MM.1S (cell line): ENCODE measurements around the gene ZMIZ1.

Source experiments
- DNase-seq: peaks from one replicate; pipeline ENCODE4 v3.0.0-alpha.2; 2015
- H2AFZ ChIP-seq: fragments of 300-600 bp; sonication (generic); 2 replicates; pipeline ENCODE4 v1.6.0; 2016; ENCODE audit warnings: antibody characterized with exemption, low read length
- H3F3A ChIP-seq: fragments of 300-600 bp; sonication (generic); 2 replicates; pipeline ENCODE4 v1.6.1; 2016; ENCODE audit warnings: mild to moderate bottlenecking, antibody characterized with exemption, low read length, moderate library complexity, mixed read lengths; ENCODE audit not compliant: insufficient read depth
- H3K27ac ChIP-seq: fragments of 300-600 bp; sonication (generic); 2 replicates; pipeline ENCODE4 v1.5.1; 2016; ENCODE audit warnings: mild to moderate bottlenecking, low read length
- H3K27me3 ChIP-seq: fragments of 300-600 bp; sonication (generic); replicated peaks from 2 replicates; pipeline ENCODE4 v1.6.0; 2016; ENCODE audit warnings: low read length; ENCODE audit not compliant: insufficient read depth
- H3K36me3 ChIP-seq: fragments of 300-600 bp; sonication (generic); replicated peaks from 2 replicates; pipeline ENCODE4 v1.6.1; 2016; ENCODE audit warnings: mild to moderate bottlenecking, low read length, mixed read lengths; ENCODE audit not compliant: insufficient read depth
- H3K4me1 ChIP-seq: fragments of 300-600 bp; sonication (generic); 2 replicates; pipeline ENCODE4 v1.6.1; 2016; ENCODE audit warnings: low read length, mixed read lengths
- H3K4me2 ChIP-seq: fragments of 300-600 bp; sonication (generic); 2 replicates; pipeline ENCODE4 v1.6.0; 2016; ENCODE audit warnings: low read depth, low read length
- H3K4me3 ChIP-seq: fragments of 300-600 bp; sonication (generic); 2 replicates; pipeline ENCODE4 v1.5.1; 2016; ENCODE audit warnings: low read length, mixed read lengths
- H3K79me2 ChIP-seq: fragments of 300-600 bp; sonication (generic); 2 replicates; pipeline ENCODE4 v1.6.1; 2016; ENCODE audit warnings: mixed run types, low read length, mixed read lengths
- H3K9ac ChIP-seq: fragments of 300-600 bp; sonication (generic); 2 replicates; pipeline ENCODE4 v1.6.1; 2016; ENCODE audit warnings: low read length, mixed read lengths
- H3K9me2 ChIP-seq: fragments of 300-600 bp; sonication (generic); replicated peaks from 2 replicates; pipeline ENCODE4 v1.6.1; 2016; ENCODE audit warnings: mild to moderate bottlenecking, low read length, mixed read lengths; ENCODE audit not compliant: insufficient read depth
- H3K9me3 ChIP-seq: fragments of 300-600 bp; sonication (generic); replicated peaks from 2 replicates; pipeline ENCODE4 v1.6.1; 2016; ENCODE audit warnings: mild to moderate bottlenecking, low read length, mixed read lengths; ENCODE audit not compliant: insufficient read depth
- H4K20me1 ChIP-seq: fragments of 300-600 bp; sonication (generic); 2 replicates; pipeline ENCODE4 v1.6.1; 2016; ENCODE audit warnings: mild to moderate bottlenecking, low read length, moderate library complexity, mixed read lengths; ENCODE audit not compliant: insufficient read depth
- CTCF ChIP-seq: fragments of 300-600 bp; sonication (generic); IDR thresholded peaks from 2 replicates; pipeline ENCODE4 v1.5.1; 2016; ENCODE audit warnings: antibody characterized with exemption, low read length, mixed read lengths
- EZH2 ChIP-seq: fragments of 300-600 bp; sonication (generic); optimal IDR thresholded peaks from 2 replicates; pipeline ENCODE3; 2017; ENCODE audit warnings: low read depth, mild to moderate bottlenecking, antibody characterized with exemption, low read length, mixed read lengths
- EZH2phosphoT487 ChIP-seq: fragments of 300-600 bp; sonication (generic); IDR thresholded peaks from 2 replicates; pipeline ENCODE4 v1.6.1; 2018; ENCODE audit warnings: antibody characterized with exemption, low read length

ZMIZ1 gene

GRCh38 chr10:79088613-79089355, 20.0 kb downstream of the ZMIZ1 start:
- H3K9me2 ChIP-seq: no peaks in the 10 kb centered on the region
- H3K79me2 ChIP-seq: 0 out of 2 replicates have a peak, but pooled peaks cover 6% of the 10 kb centered on the region
- no peaks in the 10 kb centered on the region for H3K36me3 ChIP-seq
- H3K27me3 ChIP-seq: no peaks in the 10 kb centered on the region
- peaks cover 8% of the 10 kb centered on the region for H3K4me1 ChIP-seq
- H4K20me1 ChIP-seq: no peaks in the 10 kb centered on the region
- no peak overlapping the region for H3K4me2 ChIP-seq
- H3K9me3 ChIP-seq: no peaks in the 10 kb centered on the region
- TF ChIP-seq EZH2phosphoT487: no peak
- no peak for TF ChIP-seq EZH2
- no peak for TF ChIP-seq CTCF
- no peaks in the 10 kb centered on the region for H3F3A ChIP-seq
- no peak overlapping the region for H3K9ac ChIP-seq
- no peak overlapping the region for H3K4me3 ChIP-seq
- H2AFZ ChIP-seq: no peak overlapping the region
- no peak for DNase-seq
- no peak overlapping the region for H3K27ac ChIP-seq

GRCh38 chr10:79089632-79090031, 20.9 kb downstream of the ZMIZ1 start:
- Histone ChIP-seq H3K9me2 (no peaks in the 10 kb centered on the region), H3K9me3 (no peaks in the 10 kb centered on the region), H3K4me2 (no peak overlapping the region), H3K4me1 (no peaks in the 10 kb centered on the region), H3K27ac (no peak overlapping the region), H3K4me3 (no peak overlapping the region), H3K79me2 (0 out of 2 replicates have a peak, but pooled peaks cover 2% of the 10 kb centered on the region), H4K20me1 (no peaks in the 10 kb centered on the region), H3K36me3 (no peaks in the 10 kb centered on the region), H3K9ac (no peak overlapping the region), H3K27me3 (no peaks in the 10 kb centered on the region), H3F3A (no peaks in the 10 kb centered on the region), H2AFZ (no peak overlapping the region)
- DNase-seq: no peak
- TF ChIP-seq EZH2 (no peak), CTCF (no peak), EZH2phosphoT487 (no peak)

GRCh38 chr10:79090134-79090803, 21.5 kb downstream of the ZMIZ1 start:
- H4K20me1 ChIP-seq: no peaks in the 10 kb centered on the region
- H3F3A ChIP-seq: no peaks in the 10 kb centered on the region
- no peaks in the 10 kb centered on the region for H3K9me3 ChIP-seq
- H3K4me3 ChIP-seq: no peak overlapping the region
- H3K4me2 ChIP-seq: no peak overlapping the region
- H3K9me2 ChIP-seq: no peaks in the 10 kb centered on the region
- DNase-seq: no peak
- TF ChIP-seq CTCF: no peak
- TF ChIP-seq EZH2: no peak
- TF ChIP-seq EZH2phosphoT487: no peak
- no peaks in the 10 kb centered on the region for H3K36me3 ChIP-seq
- no peaks in the 10 kb centered on the region for H3K27me3 ChIP-seq
- 0 out of 2 replicates have a peak, but pooled peaks cover 2% of the 10 kb centered on the region for H3K79me2 ChIP-seq
- no peak overlapping the region for H3K9ac ChIP-seq
- H2AFZ ChIP-seq: no peak overlapping the region
- no peaks in the 10 kb centered on the region for H3K4me1 ChIP-seq
- H3K27ac ChIP-seq: no peak overlapping the region
